Glutamatergic neuron (in vitro differentiated cells): ENCODE data around the gene TEX26. TPM values are rescaled to one million over a fixed set of nuclear protein-coding genes. Genes with fewer than 3 reads are reported as not detected.

Experiments
- DNase-seq: peaks from one replicate; pipeline ENCODE4 v3.0.0; 2022
- H3K27ac Mint-ChIP-seq: one replicate; pipeline ENCODE4 v1.8.0; 2020; ENCODE audit warnings: mild to moderate bottlenecking, mixed read lengths, inconsistent platforms; ENCODE audit not compliant: unreplicated experiment
- H3K27me3 Mint-ChIP-seq: one replicate; pipeline ENCODE4 v1.8.0; 2020; ENCODE audit warnings: mild to moderate bottlenecking, moderate library complexity, mixed read lengths, inconsistent platforms; ENCODE audit not compliant: unreplicated experiment
- H3K36me3 Mint-ChIP-seq: one replicate; pipeline ENCODE4 v1.8.0; 2020; ENCODE audit warnings: mild to moderate bottlenecking, mixed read lengths, inconsistent platforms; ENCODE audit not compliant: unreplicated experiment
- H3K4me1 Mint-ChIP-seq: one replicate; pipeline ENCODE4 v1.8.0; 2020; ENCODE audit warnings: mild to moderate bottlenecking, low read depth, mixed read lengths, inconsistent platforms; ENCODE audit not compliant: unreplicated experiment
- H3K4me3 Mint-ChIP-seq: one replicate; pipeline ENCODE4 v1.8.0; 2020; ENCODE audit warnings: mild to moderate bottlenecking, mixed read lengths, inconsistent platforms; ENCODE audit not compliant: unreplicated experiment
- H3K9me3 Mint-ChIP-seq: one replicate; pipeline ENCODE4 v1.8.0; 2020; ENCODE audit warnings: mild to moderate bottlenecking, moderate library complexity, mixed read lengths, inconsistent platforms; ENCODE audit not compliant: unreplicated experiment
- CTCF ChIP-seq: fragments of 200-600 bp; sonication (generic); IDR thresholded peaks from one replicate; pipeline ENCODE4 v1.5.0; 2021; ENCODE audit not compliant: partially characterized antibody, unreplicated experiment
- total RNA-seq: library from RNA; stranded (reverse); fragmentation: NEBNext Ultra II Directional; extraction: Animal tissue kit (Norgen Biotek cat#: 25700); gene quantifications from one replicate; pipeline ENCODE4 v1.2.1, GENCODE V29; 2021; ENCODE audit not compliant: unreplicated experiment

TEX26 gene
- total RNA-seq, 1 donor from 2014 or later: not detected

- TF ChIP-seq CTCF: no peak
- Mint-ChIP-seq H3K27ac (no peak overlapping the region), H3K9me3 (peaks cover 3% of the 10 kb centered on the region)
Measured at GRCh38 chr13:30900952-30901749, 31.3 kb upstream of the TEX26 start.

GRCh38 chr13:30904043-30904442 lies 28.4 kb upstream of the TEX26 start:
- DNase-seq: no peak
- Mint-ChIP-seq H3K4me3 (no peak overlapping the region), H3K36me3 (peaks cover 6% of the 10 kb centered on the region), H3K9me3 (peaks cover 5% of the 10 kb centered on the region), H3K27me3 (peaks cover 10% of the 10 kb centered on the region), H3K4me1 (peaks cover 9% of the 10 kb centered on the region), H3K27ac (no peak overlapping the region)
- TF ChIP-seq CTCF: no peak

More at GRCh38 chr13:30900952-30901749, 31.3 kb upstream of the TEX26 start:
- DNase-seq: no peak
- no peak overlapping the region for H3K4me3 Mint-ChIP-seq
- peaks cover 6% of the 10 kb centered on the region for H3K36me3 Mint-ChIP-seq
- peaks cover 16% of the 10 kb centered on the region for H3K27me3 Mint-ChIP-seq
- peaks cover 9% of the 10 kb centered on the region for H3K4me1 Mint-ChIP-seq

GRCh38 chr13:30905932-30906383 lies 26.5 kb upstream of the TEX26 start, which contains the start of gene MEDAG:
Gene MEDAG, plus strand, starts transcription at chr13:30906271. Its CDS starts 245 bp downstream, at chr13:30906516.
- peaks cover 6% of the 10 kb centered on the region for H3K4me1 Mint-ChIP-seq
- TF ChIP-seq CTCF: no peak
- DNase-seq: peak; percentile 27
- H3K36me3 Mint-ChIP-seq: peaks cover 6% of the 10 kb centered on the region
- peaks cover 6% of the 10 kb centered on the region for H3K9me3 Mint-ChIP-seq
- peak within 1 kb of the TSS; percentile 67 for H3K27ac Mint-ChIP-seq
- H3K27me3 Mint-ChIP-seq: peaks cover 8% of the 10 kb centered on the region
- H3K4me3 Mint-ChIP-seq: peak within 1 kb of the TSS; percentile 78

- Mint-ChIP-seq H3K27me3 (peaks cover 8% of the 10 kb centered on the region), H3K27ac (no peak overlapping the region), H3K36me3 (peaks cover 6% of the 10 kb centered on the region), H3K4me1 (peaks cover 6% of the 10 kb centered on the region), H3K9me3 (peaks cover 6% of the 10 kb centered on the region), H3K4me3 (no peak overlapping the region)
- peak; percentile 55 for DNase-seq
- no peak for TF ChIP-seq CTCF
Measured at GRCh38 chr13:30906411-30907051, 25.9 kb upstream of the TEX26 start.
